SK-N-SH treated with all-trans-retinoic acid at 6 μM for 48 hours (cell line): ENCODE measurements around the gene ZGPAT.

Source experiments
- ATAC-seq: fragments of 200-7000 bp; cut with Tn5 transposase; 3 replicates; pipeline ENCODE4 v1.9.1; 2020; ENCODE audit warnings: mild to moderate bottlenecking, moderate library complexity
- ARNTL ChIP-seq: fragments of 450-650 bp; formaldehyde crosslinking; IDR thresholded peaks from 2 replicates; pipeline ENCODE4 v1.5.0; 2020; ENCODE audit warnings: low read depth, mild to moderate bottlenecking, moderate library complexity, borderline replicate concordance
- BACH2 ChIP-seq: fragments of 250-450 bp; sonication (Bioruptor Pico); IDR thresholded peaks from 2 replicates; pipeline ENCODE4 v1.9.0; 2021; ENCODE audit warnings: mild to moderate bottlenecking, borderline replicate concordance
- CSDC2 ChIP-seq: fragments of 250-450 bp; sonication (Bioruptor Pico); IDR thresholded peaks from 2 replicates; pipeline ENCODE4 v1.5.0; 2020; ENCODE audit warnings: mild to moderate bottlenecking, moderate library complexity
- ESRRG ChIP-seq: fragments of 250-450 bp; sonication (Bioruptor Pico); IDR thresholded peaks from 2 replicates; pipeline ENCODE4 v1.6.1; 2021; ENCODE audit warnings: mild to moderate bottlenecking
- GLIS3 ChIP-seq: fragments of 250-450 bp; sonication (Bioruptor Pico); IDR thresholded peaks from 2 replicates; pipeline ENCODE4 v1.5.0; 2020; ENCODE audit warnings: mild to moderate bottlenecking, moderate library complexity
- ISL1 ChIP-seq: fragments of 250-450 bp; sonication (Bioruptor Pico); IDR thresholded peaks from 2 replicates; pipeline ENCODE4 v2.1.2; 2022; ENCODE audit warnings: mild to moderate bottlenecking, moderate library complexity
- OSR1 ChIP-seq: fragments of 250-450 bp; sonication (Bioruptor Pico); IDR thresholded peaks from 2 replicates; pipeline ENCODE4 v1.8.0; 2022; ENCODE audit warnings: moderate library complexity, mild to moderate bottlenecking, inconsistent platforms
- POU6F1 ChIP-seq: fragments of 250-450 bp; sonication (Bioruptor Pico); IDR thresholded peaks from 2 replicates; pipeline ENCODE4 v1.8.0; 2021; ENCODE audit warnings: low read depth, mild to moderate bottlenecking, moderate library complexity, borderline replicate concordance
- PPARA ChIP-seq: fragments of 250-450 bp; sonication (Bioruptor Pico); IDR thresholded peaks from 2 replicates; pipeline ENCODE4 v1.5.0; 2020; ENCODE audit warnings: mild to moderate bottlenecking, borderline replicate concordance
- RARB ChIP-seq: fragments of 250-450 bp; sonication (Bioruptor Pico); IDR thresholded peaks from 2 replicates; pipeline ENCODE4 v1.8.0; 2021; ENCODE audit warnings: mild to moderate bottlenecking, moderate library complexity
- SNAI2 ChIP-seq: fragments of 250-450 bp; sonication (Bioruptor Pico); IDR thresholded peaks from 2 replicates; pipeline ENCODE4 v1.5.0; 2020; ENCODE audit warnings: mild to moderate bottlenecking, moderate library complexity
- TCF4 ChIP-seq: fragments of 250-450 bp; sonication (Bioruptor Pico); IDR thresholded peaks from 2 replicates; pipeline ENCODE4 v1.8.0; 2021; ENCODE audit warnings: mild to moderate bottlenecking, moderate library complexity, borderline replicate concordance
- TOX ChIP-seq: fragments of 250-450 bp; sonication (Bioruptor Pico); IDR thresholded peaks from 2 replicates; pipeline ENCODE4 v1.8.0; 2021; ENCODE audit warnings: mild to moderate bottlenecking, moderate library complexity, borderline replicate concordance
- ZFP3 ChIP-seq: fragments of 250-450 bp; sonication (Bioruptor Pico); IDR thresholded peaks from 2 replicates; pipeline ENCODE4 v1.5.0; 2020; ENCODE audit warnings: mild to moderate bottlenecking, moderate library complexity
- ZFP30 ChIP-seq: fragments of 450-650 bp; formaldehyde crosslinking; IDR thresholded peaks from 2 replicates; pipeline ENCODE4 v1.5.0; 2022; ENCODE audit warnings: mild to moderate bottlenecking, moderate library complexity
- ZNF565 ChIP-seq: fragments of 450-650 bp; formaldehyde crosslinking; conservative IDR thresholded peaks from 2 replicates; pipeline ENCODE4 v1.5.0; 2020; ENCODE audit warnings: low read depth, mild to moderate bottlenecking, moderate library complexity
- ZNF70 ChIP-seq: fragments of 450-650 bp; formaldehyde crosslinking; IDR thresholded peaks from 2 replicates; pipeline ENCODE4 v1.5.0; 2020; ENCODE audit warnings: mild to moderate bottlenecking, moderate library complexity
- TF ChIP-seq, protein P1 (sequence below): fragments of 250-450 bp; sonication (Bioruptor Pico); IDR thresholded peaks from 2 replicates; pipeline ENCODE4 v1.8.0; 2020; ENCODE audit warnings: mild to moderate bottlenecking, moderate library complexity, borderline replicate concordance

Gene ZGPAT

DNA sequence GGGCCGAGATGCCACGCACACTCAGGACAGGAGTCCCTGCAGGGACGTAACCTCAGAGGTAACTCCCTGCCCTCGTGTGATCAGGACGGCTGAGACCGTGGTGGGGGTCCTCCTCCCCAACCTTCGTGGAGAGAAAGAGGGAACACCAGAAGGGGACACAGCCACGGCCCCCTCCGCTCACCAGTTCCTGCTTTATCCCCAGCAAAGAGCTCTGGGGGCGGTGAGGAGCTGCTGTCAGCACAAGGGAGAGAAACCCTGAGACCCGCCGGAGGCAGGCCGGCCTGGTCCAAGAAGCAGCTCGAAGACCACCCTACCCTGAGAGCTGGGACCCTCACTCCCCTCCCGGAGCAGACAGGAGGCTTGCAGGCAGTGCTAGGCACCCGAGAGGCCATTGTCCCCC is 76.1 kb downstream of the ZGPAT start:
- ATAC-seq, result no peak

DNA sequence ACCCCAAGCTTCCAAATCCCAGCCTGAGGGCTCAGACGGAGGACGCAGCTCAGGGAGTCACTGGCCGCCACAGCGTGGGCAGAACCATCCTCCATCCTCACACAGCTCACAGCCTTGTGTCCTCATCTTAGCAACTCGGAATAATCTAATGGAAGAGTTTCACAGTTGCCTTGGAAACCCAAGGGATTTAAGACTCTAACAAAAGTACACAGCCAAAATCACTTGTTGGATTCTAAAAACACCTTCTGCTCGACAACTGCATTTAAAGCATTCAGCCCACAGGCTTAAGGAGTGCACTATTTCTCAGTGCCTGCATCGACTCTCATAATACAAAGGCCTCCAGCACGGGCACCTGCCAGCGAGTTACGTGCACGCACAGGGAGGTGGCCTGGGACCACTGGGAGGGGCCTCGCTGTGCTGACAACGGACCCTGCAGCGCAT is 77.9 kb downstream of the ZGPAT start:
- TF ChIP-seq ZNF565 (CRISPR knock-in tag) (no peak), ARNTL (CRISPR knock-in tag) (no peak), RARB (CRISPR knock-in tag) (no peak)
- ATAC-seq, result no peak

More for the DNA sequence above, 76.1 kb downstream of the ZGPAT start:
- no peak for TF ChIP-seq PPARA (CRISPR knock-in tag)
- no peak for TF ChIP-seq GLIS3 (CRISPR knock-in tag)
- TF ChIP-seq, protein P1, sequence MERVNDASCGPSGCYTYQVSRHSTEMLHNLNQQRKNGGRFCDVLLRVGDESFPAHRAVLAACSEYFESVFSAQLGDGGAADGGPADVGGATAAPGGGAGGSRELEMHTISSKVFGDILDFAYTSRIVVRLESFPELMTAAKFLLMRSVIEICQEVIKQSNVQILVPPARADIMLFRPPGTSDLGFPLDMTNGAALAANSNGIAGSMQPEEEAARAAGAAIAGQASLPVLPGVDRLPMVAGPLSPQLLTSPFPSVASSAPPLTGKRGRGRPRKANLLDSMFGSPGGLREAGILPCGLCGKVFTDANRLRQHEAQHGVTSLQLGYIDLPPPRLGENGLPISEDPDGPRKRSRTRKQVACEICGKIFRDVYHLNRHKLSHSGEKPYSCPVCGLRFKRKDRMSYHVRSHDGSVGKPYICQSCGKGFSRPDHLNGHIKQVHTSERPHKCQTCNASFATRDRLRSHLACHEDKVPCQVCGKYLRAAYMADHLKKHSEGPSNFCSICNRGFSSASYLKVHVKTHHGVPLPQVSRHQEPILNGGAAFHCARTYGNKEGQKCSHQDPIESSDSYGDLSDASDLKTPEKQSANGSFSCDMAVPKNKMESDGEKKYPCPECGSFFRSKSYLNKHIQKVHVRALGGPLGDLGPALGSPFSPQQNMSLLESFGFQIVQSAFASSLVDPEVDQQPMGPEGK, result no peak
- TF ChIP-seq RARB (CRISPR knock-in tag), result no peak
- no peak for TF ChIP-seq ESRRG
- TF ChIP-seq TOX (CRISPR knock-in tag), result no peak
- no peak for TF ChIP-seq OSR1 (CRISPR knock-in tag)
- TF ChIP-seq SNAI2 (CRISPR knock-in tag), result no peak
- TF ChIP-seq TCF4 (CRISPR knock-in tag), result no peak
- no peak for TF ChIP-seq ZNF70 (CRISPR knock-in tag)
- no peak for TF ChIP-seq ISL1
- TF ChIP-seq ZFP30 (CRISPR knock-in tag), result no peak
- no peak for TF ChIP-seq CSDC2 (CRISPR knock-in tag)
- no peak for TF ChIP-seq POU6F1
- TF ChIP-seq BACH2 (CRISPR knock-in tag), result no peak
- TF ChIP-seq ZFP3 (CRISPR knock-in tag), result no peak
